ENCODE data around the gene NEK4.

NEK4 gene

DNA sequence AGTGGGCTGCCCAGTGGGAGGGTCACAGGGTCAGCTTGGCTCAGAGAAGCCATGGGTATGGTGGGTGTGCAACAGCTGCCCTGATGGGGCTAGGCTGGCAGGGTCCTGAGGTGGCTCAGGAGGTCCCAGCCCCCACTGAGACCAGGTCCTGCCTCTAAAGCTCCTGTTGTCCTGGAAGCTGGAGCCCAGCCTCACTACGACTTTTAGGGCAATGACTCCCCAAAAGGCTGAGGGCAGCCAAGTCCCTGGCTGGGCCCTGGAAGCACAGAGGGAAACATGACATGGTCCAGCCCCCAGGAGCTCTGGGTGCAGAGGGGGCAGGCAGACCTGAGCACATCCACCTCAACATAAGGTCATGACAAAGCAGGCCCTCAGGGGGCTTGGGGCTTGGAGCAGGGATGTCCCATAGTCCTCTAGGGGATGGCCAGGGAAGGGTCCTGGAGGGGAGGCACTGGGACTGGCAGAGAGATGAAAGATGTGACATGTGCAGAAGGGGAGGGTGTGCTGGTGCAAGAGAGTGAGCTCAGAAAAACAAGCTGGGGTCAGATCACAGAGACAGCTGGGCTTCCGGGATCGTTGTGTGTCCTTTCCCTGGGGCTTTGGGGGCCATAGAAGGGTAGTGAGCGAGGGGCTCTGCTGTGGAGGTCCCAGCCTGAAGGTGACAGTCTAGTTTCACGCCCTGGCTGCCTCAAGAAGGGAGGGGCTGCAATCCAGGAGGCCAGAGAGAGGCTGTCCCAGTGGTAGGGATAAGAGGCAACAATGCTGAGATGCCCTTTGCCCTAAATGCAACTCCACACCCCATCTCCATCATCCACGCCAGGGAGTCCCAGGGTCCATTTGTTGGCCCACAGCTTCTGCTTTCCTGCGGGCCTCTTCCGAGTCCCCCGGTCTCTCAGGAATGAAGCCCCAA is 23.2 kb upstream of the NEK4 start:
- no peak for DNase-seq (ENCODE audit: low read depth in 2 of 2, low spot score in 1 of 2)

DNA sequence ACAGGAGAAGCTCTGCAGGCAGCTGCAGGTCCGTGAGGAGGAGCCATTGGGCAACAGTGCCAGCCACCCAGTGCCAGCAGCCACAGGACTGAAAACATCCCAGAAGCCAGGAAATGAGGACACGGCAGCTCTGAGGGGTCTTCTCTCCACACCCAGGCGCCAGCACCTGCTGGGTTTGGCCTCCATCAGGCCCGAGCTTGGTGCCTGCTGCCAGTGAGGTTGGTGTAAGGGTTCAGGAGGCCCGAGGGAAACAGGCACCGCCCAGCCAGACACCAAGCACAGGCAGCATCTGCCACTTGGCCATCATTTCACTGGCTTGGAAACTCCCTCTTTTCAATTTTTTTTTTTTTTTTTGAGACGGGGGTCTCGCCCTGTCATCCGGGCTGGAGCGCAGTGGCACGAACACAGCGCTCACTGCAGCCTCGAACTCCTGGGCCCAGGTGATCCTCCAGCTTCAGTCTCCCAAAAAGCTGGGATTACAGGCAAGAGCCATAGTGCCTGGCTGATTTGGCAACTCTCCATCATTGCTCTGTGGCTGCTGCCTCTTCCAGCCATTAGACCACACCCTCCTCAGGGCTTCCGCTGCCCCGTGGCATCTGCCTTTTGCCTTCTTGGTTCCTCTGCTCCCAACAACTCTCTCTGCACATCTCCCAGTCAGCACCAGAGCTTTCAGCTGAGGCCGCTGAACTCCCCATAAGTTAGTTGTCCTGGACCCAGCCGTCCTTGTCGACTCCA is 22.4 kb upstream of the NEK4 start:
- DNase-seq (ENCODE audit: low read depth in 2 of 2, low spot score in 1 of 2) = no peak

DNA sequence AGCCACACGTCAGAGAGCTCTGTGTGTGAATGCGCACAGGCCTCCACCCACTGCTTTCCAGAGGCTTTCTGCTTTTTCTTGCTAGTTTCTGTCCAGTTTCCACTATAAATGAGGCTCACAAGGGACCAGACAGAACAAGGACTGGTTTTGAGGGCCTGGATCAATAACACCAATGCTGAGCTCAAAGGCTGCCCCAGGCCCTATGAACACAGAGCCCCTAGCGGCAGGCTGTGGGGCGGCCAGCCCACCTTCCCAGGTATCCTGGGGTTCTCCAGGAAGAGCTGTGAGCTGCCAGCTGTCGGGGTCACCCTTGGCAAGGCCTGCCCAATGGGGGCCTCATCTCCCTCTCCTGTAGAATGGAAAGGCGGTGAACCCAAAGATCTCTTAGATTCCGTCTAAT is 21.7 kb upstream of the NEK4 start:
- DNase-seq (ENCODE audit: low read depth in 2 of 2, low spot score in 1 of 2) = no peak

DNA sequence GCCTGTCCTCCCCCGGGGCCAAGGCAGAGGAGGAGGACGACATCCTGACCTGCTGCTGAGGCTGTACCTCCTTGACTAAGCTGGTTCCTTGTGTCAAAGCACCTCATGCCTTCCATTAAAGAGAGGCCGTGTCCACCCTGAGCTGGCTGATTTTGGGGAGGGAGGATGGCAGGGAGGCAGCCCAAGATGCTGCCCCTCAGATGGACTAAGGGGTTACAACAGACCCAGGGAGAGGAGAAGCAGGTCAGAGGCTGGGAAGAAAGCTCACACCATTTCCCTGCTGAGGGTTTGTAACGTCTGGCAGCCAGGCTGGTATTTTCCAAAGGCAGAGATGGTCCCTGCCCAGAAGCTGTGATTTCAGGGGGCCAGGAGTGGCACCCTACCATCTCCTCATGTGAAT is 21.2 kb upstream of the NEK4 start:
- DNase-seq (ENCODE audit: low read depth in 2 of 2, low spot score in 1 of 2) = no peak

DNA sequence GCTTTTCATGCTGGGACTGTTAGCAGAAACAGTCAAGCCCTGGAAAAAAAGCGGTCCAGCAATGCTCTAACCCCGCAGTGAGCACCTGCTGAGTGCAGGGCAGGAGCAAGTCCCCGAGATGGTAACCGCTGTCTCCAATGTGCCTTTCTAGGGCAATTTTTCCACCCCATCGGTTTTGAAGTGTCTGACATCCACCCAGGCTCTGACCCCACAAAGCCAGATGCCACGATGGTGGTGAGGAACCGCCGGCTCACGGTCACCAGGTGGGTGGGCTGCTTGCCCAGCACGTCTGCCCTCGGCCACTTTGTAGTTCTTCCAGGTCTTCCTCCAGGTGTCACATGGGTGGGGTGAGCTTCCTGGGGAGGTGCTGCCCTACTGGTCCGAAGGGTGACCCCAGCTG is 20.6 kb upstream of the NEK4 start:
- DNase-seq (ENCODE audit: low read depth in 2 of 2, low spot score in 1 of 2) = no peak

DNA sequence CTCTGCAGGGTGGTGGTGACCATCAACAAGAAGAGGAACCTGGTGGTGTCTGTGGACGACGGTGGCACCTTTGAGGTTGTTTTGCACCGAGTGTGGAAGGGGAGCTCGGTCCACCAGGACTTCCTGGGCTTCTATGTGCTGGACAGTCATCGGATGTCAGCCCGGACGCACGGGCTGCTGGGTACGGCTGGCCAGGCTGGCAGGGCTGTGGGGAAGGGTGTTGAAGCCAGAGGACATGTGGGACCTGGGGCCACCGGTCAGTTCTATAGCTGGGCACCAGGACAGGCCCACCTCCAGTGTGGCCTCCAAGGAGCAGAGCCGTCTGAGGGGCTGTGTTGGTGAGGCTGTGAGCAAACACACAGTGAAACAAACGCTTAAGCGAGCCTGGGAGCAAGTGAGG is 20.0 kb upstream of the NEK4 start:
- DNase-seq (ENCODE audit: low read depth in 2 of 2, low spot score in 1 of 2) = no peak

DNA sequence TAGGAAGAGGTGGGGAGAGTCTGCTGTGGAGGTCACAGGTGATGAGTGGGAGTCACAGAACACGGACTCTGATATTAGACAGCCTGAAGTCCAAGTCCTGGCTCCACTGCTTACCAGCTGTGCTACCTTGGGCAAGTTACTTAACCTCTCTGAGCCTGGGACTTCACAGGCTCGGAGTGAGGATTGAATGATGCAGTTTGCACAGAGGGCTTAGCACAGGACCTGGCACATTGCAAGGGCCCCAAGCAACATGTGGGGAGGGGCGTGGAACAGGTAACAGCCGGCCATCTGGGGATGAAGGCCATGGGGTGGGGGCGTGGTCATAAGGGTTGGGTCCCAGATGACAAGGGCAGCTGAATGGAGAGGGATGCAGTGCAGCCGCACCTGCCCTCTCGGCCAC is 19.6 kb upstream of the NEK4 start:
- DNase-seq (ENCODE audit: low read depth in 2 of 2, low spot score in 1 of 2) = no peak

DNA sequence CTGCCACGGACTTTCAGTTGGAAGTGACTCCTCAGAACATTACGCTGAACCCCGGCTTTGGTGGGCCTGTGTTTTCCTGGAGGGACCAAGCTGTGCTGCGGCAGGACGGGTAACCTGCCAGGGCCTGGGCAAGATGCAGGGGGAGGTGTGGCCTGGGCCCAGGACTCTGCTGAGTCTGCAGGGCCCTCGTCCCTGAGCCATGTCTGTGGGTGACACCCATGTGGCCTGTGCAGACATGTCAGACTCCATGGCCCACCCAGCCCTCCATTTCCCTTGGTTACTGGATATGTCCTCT is 19.0 kb upstream of the NEK4 start:
- DNase-seq (ENCODE audit: low read depth in 2 of 2, low spot score in 1 of 2) = no peak

DNA sequence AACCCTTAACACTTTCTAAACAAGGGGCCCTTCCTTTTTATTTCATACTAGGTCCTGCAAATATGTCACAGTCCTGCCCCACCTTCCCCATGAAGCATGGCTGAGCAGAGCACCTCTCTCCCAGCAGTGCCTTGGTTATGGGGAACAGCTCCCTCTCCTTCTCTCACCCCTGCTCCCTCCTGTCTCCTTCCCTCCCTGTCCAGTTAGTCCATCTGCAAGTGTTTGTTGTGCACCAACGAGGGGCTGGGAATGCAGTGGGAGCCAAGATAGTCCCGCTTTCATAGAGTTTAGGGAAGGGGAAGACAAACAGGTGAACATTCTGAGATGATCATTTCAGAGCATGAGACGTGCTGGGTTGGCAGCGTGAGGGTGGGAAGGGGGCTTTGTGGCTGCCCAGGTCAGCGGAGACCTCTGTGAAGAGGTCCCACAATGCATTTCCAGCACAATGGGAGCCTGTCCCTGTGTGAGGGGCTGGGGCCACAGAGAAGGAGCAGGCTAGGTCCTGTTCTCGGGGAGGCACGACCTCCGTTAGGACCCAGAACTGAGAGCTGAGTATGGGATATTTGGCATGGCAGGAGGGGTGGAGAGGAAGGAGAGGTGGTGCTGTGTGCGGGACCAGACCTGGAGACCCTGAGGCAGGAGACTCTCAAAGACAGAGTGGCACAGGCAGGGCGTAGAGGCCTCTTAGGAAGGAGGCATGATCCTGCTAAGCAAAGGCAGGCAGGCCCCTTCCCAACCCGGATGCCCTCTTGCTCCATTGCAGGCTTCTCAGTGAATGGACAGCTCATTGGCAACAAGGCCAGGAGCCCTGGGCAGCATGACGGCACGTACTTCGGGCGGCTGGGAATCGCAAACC is 18.4 kb upstream of the NEK4 start:
- no peak for DNase-seq (ENCODE audit: low read depth in 2 of 2, low spot score in 1 of 2)

DNA sequence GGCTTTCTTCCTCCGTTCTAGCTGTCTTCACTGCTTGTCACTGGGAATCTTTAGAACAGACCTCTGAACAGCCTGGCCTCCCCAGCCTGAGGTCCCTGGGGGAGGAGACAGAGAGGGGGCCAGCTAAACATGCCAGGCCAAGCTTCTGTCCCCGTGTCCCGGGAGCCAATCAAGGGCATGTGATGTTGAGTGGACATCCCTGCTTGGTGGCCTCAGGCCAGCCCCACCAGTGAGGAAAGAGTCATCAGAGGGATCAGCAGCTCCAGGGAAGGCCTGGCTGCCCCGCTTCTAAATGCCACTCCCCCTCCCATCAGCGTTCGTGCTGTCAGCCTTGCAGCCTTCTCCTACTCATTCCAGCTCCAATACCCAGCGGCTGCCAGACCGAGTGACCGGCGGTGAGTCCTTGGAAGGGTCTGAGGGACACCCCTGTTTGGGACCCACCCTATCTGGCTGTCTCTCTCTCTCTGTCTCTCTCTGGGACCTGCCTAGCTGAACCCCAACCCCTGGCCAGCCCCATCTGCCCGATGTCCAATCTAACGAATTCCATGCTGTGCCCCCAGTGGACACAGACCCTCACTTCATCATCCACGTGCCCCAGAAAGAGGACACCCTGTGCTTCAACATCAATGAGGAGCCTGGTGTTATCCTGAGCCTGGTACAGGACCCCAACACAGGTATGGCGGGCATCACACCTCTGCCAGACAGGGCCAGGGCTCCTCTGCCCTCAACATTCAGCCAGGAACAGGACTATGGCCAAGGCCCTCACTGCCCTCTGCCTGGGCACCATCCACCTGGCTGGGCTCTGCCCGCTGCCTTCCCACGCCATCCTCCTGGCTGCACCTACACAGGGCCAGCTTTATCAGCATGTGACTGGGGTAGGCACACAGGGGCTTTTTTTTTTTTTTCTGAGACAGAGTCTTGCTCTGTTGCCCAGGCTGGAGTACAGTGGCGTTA is 17.2 kb upstream of the NEK4 start:
- no peak for DNase-seq (ENCODE audit: low read depth in 2 of 2, low spot score in 1 of 2)

DNA sequence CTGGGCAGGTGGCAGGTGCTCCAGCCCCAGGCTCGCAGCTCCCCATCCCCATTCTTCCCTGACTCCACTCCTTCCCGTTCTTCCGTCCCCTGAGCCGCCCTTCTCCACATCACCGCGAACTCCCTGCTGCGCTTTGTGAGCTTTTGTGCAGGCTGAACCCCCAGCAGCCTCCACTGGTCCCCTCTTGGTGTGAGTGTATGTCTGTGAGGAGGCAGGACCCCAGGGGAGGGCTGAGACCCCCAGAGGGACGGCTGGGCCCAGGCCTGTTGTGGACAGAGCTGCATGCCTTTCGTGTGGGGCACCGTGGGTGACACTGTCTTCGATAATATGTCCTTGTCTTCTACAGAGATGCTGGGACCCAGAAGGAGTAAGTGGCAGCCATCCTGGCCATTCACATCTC is 16.5 kb upstream of the NEK4 start:
- DNase-seq (ENCODE audit: low read depth in 2 of 2, low spot score in 1 of 2) = no peak

DNA sequence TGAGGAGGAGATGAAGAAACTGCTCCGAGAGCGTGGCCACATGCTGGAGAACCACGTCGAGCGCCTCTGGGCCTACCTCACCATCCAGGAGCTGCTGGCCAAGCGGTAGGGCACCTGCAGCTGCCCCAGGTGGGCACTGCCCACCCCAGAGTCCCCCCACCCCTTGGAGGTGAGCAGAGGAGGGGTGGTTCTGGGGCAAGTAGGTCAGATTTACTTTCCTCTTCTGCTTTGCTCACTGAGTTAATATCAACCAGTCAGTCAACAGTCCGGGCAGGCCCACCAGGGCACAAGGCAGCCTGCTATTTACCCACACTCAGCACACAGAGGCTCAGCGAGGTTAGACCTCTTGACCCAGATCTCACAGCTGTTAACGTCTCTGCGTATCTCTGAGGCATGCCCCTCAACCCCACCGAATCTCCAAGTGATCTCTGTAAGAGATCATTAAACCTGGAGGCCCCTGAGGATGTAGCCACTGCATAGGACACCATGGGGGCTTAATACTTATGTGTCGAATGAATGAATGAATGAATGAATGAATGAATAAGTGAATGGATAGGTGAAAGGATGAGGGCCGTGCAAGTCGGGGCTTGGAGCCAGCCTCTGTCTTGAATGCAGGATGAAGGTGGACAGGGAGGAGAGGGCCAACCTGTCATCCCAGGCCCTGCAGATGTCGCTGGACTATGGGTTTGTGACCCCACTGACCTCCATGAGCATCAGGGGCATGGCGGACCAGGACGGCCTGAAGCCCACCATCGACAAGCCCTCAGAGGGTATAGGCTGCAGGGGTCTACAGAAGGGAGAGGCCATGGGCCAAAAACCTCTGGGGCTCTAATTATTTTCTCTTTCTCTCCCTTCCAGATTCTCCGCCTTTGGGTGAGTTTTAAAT is 15.8 kb upstream of the NEK4 start:
- DNase-seq (ENCODE audit: low read depth in 2 of 2, low spot score in 1 of 2) = no peak

DNA sequence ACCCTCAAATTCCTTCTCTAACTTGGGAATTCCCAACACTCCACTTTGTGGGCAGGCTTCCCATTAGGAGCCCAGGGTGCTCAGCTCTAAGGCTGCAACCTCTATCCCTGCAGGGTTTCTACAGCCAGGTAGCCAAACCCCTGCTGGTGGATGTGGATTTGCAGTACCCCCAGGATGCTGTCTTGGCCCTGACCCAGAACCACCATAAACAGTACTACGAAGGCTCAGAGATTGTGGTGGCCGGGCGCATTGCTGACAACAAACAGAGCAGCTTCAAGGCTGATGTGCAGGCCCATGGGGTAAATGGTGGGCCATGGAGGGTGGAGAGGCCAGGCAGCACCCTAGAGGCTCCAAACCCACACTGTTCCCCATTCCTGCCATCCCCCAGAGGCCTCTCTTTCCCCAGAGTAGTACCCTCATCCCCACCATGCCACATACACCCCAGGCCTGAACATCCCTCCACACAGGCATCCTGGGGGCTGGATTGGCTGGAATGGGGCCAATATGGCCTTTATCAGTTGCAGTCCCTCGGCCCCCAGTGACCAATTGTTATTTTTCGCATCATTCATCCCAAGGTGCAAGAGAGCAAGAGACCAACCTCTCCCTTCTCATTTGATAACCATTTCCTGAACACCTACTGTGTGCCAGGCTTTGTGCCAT is 14.3 kb upstream of the NEK4 start:
- DNase-seq (ENCODE audit: low read depth in 2 of 2, low spot score in 1 of 2) = no peak

DNA sequence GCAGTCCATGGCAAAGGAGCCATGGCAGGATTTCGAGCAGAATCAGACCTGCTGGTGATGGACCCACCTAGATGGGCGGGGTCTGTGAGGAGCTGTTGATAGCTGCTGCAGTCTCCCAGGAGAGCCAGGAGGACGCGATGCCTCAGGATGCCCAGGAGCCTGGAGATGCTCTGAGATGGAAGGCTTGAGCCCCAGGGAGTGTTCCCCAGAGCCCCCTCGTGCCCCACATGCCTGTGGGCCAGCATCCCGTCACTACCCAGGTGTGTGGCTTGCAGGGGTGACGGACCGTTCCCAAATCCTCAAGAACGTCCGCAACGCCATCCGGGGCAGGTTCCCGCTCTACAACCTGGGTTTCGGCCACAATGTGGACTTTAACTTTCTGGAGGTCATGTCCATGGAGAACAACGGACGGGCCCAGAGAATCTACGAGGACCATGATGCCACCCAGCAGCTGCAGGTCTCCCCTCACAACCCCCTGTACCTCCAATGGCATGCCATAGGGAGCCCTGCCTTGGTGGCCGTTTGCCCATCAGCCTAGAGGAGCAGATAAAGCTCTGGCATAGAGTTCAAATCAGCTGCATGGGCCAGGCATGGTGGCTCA is 13.4 kb upstream of the NEK4 start:
- DNase-seq (ENCODE audit: low read depth in 2 of 2, low spot score in 1 of 2) = no peak

DNA sequence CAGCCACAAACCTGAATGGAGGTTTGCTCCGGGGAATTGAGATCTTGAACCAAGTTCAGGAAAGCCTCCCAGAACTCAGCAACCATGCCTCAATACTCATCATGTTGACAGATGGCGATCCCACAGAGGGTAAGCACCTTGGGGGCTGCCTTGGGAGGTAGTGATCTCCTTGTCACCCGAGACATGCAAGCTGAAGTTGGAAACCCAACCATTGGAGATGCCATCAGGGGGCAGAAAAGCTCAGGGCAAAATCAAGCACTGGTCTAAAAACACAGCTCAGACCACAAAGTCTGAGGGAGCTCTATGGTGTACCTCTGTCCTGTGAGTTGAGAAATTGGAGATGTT is 12.4 kb upstream of the NEK4 start:
- no peak for DNase-seq (ENCODE audit: low read depth in 2 of 2, low spot score in 1 of 2)

DNA sequence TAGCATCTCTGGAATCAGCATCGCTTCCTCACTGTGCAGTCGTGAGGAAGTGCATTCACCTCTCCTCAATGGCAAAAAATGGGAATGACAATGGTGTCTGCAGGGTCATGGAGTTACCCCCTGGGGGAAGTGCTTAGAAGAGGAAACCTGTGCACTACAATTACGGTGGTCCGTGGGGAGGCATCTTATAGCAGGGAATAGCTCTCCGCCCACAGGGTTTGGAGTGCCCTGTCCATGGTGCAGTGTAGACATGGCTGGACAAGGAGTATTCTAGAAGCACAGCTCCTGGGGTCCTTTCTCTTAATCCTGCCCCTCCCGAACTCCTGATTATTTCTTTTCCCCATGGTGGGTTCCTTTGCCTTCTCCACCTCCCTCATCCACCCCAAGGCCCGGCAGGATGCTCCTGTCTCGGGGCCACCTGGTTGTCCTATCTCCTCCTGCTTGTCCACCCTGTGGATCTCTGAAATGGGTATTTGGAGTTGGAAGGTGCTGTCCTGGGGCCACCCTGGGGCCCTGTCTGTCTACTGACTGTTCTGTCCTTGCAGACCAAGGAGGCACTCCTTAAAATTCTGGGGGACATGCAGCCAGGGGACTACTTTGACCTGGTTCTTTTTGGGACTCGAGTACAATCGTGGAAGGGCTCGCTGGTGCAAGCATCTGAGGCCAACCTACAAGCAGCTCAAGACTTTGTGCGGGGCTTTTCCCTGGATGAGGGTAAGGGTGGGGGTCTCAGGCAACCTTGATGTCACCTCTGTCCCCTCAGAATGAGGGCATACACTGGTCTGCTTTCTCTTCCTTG is 11.9 kb upstream of the NEK4 start:
- DNase-seq (ENCODE audit: low read depth in 2 of 2, low spot score in 1 of 2) = no peak

DNA sequence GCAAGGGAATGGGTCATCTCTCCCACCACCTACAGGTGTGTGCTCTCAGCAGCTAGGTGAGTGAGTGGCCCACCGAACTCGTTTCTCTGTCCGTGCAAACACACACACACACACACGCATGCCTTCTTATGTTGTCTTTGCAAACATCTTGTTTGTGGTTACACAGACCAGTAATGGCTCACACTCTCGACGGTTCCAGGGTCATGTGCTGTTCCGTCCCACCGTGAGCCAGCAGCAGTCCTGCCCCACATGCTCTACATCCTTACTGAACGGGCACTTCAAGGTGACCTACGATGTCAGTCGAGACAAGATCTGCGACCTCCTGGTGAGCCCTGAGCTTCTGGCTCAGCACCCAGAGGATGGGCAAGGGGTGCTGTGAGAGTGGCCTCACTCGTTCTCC is 11.0 kb upstream of the NEK4 start:
- no peak for DNase-seq (ENCODE audit: low read depth in 2 of 2, low spot score in 1 of 2)

Data from stimulated activated CD8-positive, alpha-beta memory T cell treated with anti-CD3 and anti-CD28 coated beads, Interleukin-4, amount 100 ng/mL, for 4 hours (primary cell).